ENCODE results near the gene ZNF678.
"Not testable (repeated sequence)": the region's sequence is repeated elsewhere in the genome, so short reads cannot be mapped to it uniquely, and the experiment has no call there.

The ZNF678 gene

DNA sequence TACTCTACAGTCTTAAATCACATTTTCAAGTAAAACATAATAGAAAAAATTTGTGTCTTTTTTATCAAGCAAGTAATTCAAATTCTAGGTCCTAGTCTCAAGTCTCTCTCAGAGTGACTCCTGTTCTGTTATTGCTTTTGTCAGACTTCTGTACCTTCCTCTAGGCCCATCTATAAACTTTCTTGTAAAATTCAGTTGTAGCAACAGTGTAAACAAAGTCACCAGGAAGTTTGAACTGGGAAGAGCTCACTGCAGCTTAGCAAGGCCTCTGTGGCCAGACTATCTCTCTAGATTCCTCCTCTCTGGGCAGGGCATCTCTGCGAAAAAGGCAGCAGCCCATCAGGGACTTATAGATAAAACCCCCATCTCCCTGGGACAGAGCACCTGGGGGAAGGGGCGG, 13.5 kb upstream of the ZNF678 start:
- Histone ChIP-seq H3K4me1 (ENCODE audit: control insufficient read depth, insufficient read depth, low read length) (no peaks in the 10 kb centered on the region), H3K4me3 (ENCODE audit: low read depth, low read length) (no peak overlapping the region), H3K27ac (ENCODE audit: extremely low read depth, low read depth, low read length) (no peak overlapping the region), H3K9me3 (ENCODE audit: control insufficient read depth, insufficient read depth, low read depth, low read length) (no peaks in the 10 kb centered on the region), H3K36me3 (ENCODE audit: control insufficient read depth in 2 of 2, insufficient read depth in 1 of 2, low read length in 2 of 2) (no peaks in the 10 kb centered on the region)
- ChIA-PET POLR2A (no interaction called here), CTCF (interaction anchor here (0.9 kb wide), 1 partner anchor 68 kb away, joined by 3 read pairs; no protein-coding TSS in a partner anchor)
- TF ChIP-seq ZNF768 (tag by site-specific recombination; IDR thresholded peaks at IDR 0.05) (no peak), TRIM28 (IDR thresholded peaks at IDR 0.05; ENCODE audit: borderline replicate concordance, low read length) (no peak), HOXA7 (CRISPR knock-in tag; IDR thresholded peaks at IDR 0.05; ENCODE audit: borderline replicate concordance) (no peak), ZNF292 (tag by site-specific recombination; IDR thresholded peaks at IDR 0.05; ENCODE audit: borderline replicate concordance, low read depth) (no peak), ZNF350 (tag by site-specific recombination; IDR thresholded peaks at IDR 0.05) (no peak)
- TF ChIP-seq, protein P1, sequence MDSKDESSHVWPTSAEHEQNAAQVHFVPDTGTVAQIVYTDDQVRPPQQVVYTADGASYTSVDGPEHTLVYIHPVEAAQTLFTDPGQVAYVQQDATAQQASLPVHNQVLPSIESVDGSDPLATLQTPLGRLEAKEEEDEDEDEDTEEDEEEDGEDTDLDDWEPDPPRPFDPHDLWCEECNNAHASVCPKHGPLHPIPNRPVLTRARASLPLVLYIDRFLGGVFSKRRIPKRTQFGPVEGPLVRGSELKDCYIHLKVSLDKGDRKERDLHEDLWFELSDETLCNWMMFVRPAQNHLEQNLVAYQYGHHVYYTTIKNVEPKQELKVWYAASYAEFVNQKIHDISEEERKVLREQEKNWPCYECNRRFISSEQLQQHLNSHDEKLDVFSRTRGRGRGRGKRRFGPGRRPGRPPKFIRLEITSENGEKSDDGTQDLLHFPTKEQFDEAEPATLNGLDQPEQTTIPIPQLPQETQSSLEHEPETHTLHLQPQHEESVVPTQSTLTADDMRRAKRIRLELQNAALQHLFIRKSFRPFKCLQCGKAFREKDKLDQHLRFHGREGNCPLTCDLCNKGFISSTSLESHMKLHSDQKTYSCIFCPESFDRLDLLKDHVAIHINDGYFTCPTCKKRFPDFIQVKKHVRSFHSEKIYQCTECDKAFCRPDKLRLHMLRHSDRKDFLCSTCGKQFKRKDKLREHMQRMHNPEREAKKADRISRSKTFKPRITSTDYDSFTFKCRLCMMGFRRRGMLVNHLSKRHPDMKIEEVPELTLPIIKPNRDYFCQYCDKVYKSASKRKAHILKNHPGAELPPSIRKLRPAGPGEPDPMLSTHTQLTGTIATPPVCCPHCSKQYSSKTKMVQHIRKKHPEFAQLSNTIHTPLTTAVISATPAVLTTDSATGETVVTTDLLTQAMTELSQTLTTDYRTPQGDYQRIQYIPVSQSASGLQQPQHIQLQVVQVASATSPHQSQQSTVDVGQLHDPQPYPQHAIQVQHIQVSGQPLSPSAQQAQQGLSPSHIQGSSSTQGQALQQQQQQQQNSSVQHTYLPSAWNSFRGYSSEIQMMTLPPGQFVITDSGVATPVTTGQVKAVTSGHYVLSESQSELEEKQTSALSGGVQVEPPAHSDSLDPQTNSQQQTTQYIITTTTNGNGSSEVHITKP (tag by site-specific recombination; IDR thresholded peaks at IDR 0.05): no peak

DNA sequence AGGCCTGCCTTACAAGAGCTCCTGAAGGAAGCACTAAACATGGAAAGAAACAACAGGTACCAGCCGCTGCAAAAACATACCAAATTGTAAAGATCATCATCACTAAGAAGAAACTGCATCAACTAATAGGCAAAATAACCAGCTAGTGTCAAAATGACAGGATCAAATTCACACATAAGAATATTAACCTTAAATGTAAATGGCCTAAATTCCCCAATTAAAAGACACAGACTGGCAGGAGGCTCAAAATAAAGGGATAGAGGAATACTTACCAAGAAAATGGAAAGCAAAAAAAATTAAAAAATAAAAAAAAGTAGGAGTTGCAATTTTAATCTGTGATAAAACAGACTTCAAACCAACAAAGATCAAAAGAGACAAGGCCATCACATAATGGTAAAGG, 11.5 kb upstream of the ZNF678 start:
- POLR2A ChIA-PET; H3K36me3 ChIP-seq (ENCODE audit: control insufficient read depth in 2 of 2, insufficient read depth in 1 of 2, low read length in 2 of 2); H3K4me1 ChIP-seq (ENCODE audit: control insufficient read depth, insufficient read depth, low read length); H3K27ac ChIP-seq (ENCODE audit: extremely low read depth, low read depth, low read length); H3K4me3 ChIP-seq (ENCODE audit: low read depth, low read length); H3K9me3 ChIP-seq (ENCODE audit: control insufficient read depth, insufficient read depth, low read depth, low read length): not testable (repeated sequence)
- CTCF ChIA-PET: interaction anchor here (1.9 kb wide), 1 partner anchor 11 kb away, joined by 5 read pairs; no protein-coding TSS in a partner anchor

DNA sequence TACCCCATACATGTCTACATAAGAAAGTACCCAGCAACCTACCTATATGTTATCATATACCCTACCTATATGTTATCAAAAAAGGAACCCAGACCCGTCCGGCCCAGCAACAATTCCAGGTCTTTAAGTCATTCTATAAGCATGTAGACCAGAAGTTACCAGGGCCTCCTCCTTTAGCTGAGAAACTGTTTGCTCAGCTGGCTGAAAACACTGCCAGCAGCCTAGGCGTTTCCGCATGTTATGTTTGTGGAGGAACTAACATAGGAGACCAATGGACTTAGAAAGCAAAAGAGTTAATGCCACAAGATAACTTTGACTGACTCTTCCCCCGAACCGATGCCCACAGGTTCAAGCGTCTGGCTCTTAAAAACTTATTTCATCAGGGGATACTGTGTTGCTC, 7.1 kb upstream of the ZNF678 start:
- Histone ChIP-seq H3K4me3 (ENCODE audit: low read depth, low read length) (no peak overlapping the region), H3K36me3 (ENCODE audit: control insufficient read depth in 2 of 2, insufficient read depth in 1 of 2, low read length in 2 of 2) (no peaks in the 10 kb centered on the region), H3K4me1 (ENCODE audit: control insufficient read depth, insufficient read depth, low read length) (no peaks in the 10 kb centered on the region), H3K9me3 (ENCODE audit: control insufficient read depth, insufficient read depth, low read depth, low read length) (no peaks in the 10 kb centered on the region), H3K27ac (ENCODE audit: extremely low read depth, low read depth, low read length) (no peak overlapping the region)
- TF ChIP-seq, protein P2, sequence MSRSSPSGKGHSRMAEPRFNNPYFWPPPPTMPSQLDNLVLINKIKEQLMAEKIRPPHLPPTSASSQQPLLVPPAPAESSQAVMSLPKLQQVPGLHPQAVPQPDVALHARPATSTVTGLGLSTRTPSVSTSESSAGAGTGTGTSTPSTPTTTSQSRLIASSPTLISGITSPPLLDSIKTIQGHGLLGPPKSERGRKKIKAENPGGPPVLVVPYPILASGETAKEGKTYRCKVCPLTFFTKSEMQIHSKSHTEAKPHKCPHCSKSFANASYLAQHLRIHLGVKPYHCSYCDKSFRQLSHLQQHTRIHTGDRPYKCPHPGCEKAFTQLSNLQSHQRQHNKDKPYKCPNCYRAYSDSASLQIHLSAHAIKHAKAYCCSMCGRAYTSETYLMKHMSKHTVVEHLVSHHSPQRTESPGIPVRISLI (tag by site-specific recombination; IDR thresholded peaks at IDR 0.05): no peak
- TF ChIP-seq RBAK (tag by site-specific recombination; IDR thresholded peaks at IDR 0.05) (no peak), YY2 (tag by site-specific recombination; IDR thresholded peaks at IDR 0.05) (no peak), ZNF394 (tag by site-specific recombination; IDR thresholded peaks at IDR 0.05; ENCODE audit: borderline replicate concordance) (no peak), SP2 (tag by site-specific recombination; IDR thresholded peaks at IDR 0.05) (no peak), ZNF521 (tag by site-specific recombination; IDR thresholded peaks at IDR 0.05) (no peak), ZNF747 (tag by site-specific recombination; IDR thresholded peaks at IDR 0.05) (no peak), ZBTB1 (tag by site-specific recombination; IDR thresholded peaks at IDR 0.05) (no peak), ZSCAN30 (tag by site-specific recombination; IDR thresholded peaks at IDR 0.05) (no peak), ZNF670 (tag by site-specific recombination; IDR thresholded peaks at IDR 0.05; ENCODE audit: low read depth) (no peak), ZBTB48 (tag by site-specific recombination; IDR thresholded peaks at IDR 0.05) (no peak), WT1 (tag by site-specific recombination; IDR thresholded peaks at IDR 0.05) (no peak)
- TF ChIP-seq, protein P3, sequence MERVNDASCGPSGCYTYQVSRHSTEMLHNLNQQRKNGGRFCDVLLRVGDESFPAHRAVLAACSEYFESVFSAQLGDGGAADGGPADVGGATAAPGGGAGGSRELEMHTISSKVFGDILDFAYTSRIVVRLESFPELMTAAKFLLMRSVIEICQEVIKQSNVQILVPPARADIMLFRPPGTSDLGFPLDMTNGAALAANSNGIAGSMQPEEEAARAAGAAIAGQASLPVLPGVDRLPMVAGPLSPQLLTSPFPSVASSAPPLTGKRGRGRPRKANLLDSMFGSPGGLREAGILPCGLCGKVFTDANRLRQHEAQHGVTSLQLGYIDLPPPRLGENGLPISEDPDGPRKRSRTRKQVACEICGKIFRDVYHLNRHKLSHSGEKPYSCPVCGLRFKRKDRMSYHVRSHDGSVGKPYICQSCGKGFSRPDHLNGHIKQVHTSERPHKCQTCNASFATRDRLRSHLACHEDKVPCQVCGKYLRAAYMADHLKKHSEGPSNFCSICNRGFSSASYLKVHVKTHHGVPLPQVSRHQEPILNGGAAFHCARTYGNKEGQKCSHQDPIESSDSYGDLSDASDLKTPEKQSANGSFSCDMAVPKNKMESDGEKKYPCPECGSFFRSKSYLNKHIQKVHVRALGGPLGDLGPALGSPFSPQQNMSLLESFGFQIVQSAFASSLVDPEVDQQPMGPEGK (tag by site-specific recombination; IDR thresholded peaks at IDR 0.05): no peak
- TF ChIP-seq, protein P4, sequence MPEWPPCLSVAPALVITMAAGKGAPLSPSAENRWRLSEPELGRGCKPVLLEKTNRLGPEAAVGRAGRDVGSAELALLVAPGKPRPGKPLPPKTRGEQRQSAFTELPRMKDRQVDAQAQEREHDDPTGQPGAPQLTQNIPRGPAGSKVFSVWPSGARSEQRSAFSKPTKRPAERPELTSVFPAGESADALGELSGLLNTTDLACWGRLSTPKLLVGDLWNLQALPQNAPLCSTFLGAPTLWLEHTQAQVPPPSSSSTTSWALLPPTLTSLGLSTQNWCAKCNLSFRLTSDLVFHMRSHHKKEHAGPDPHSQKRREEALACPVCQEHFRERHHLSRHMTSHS (tag by site-specific recombination; IDR thresholded peaks at IDR 0.05): no peak
- CTCF ChIA-PET: no interaction called here
- POLR2A ChIA-PET: no interaction called here
